ENCODE results near the gene GLB1L3.
"Not testable (repeated sequence)": the region's sequence is repeated elsewhere in the genome, so short reads cannot be mapped to it uniquely, and the experiment has no call there.

DNA sequence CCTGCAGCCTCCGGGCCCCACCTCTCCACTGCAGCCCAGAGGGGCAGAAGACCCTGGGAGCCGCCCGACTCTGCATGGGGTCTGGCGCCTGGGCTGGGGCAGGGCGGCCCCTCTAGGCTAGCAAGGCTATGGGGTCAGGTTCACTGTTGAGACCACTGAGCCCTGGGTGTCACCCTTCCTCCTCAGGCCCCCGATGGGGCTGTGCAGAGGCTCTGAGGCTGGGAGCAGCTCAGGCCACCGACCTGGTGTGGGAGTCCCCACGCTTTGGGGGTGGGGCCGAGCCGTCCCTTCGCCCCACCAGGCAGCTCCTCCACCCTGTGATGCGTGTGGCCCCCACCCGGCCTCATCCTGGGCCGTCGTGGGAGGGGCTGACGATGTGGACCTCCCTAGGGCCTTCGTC is 5.5 kb downstream of the GLB1L3 start:
- TF ChIP-seq, protein P1, sequence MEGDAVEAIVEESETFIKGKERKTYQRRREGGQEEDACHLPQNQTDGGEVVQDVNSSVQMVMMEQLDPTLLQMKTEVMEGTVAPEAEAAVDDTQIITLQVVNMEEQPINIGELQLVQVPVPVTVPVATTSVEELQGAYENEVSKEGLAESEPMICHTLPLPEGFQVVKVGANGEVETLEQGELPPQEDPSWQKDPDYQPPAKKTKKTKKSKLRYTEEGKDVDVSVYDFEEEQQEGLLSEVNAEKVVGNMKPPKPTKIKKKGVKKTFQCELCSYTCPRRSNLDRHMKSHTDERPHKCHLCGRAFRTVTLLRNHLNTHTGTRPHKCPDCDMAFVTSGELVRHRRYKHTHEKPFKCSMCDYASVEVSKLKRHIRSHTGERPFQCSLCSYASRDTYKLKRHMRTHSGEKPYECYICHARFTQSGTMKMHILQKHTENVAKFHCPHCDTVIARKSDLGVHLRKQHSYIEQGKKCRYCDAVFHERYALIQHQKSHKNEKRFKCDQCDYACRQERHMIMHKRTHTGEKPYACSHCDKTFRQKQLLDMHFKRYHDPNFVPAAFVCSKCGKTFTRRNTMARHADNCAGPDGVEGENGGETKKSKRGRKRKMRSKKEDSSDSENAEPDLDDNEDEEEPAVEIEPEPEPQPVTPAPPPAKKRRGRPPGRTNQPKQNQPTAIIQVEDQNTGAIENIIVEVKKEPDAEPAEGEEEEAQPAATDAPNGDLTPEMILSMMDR (IDR thresholded peaks at IDR 0.05; ENCODE audit: extremely low read depth in 1 of 2, insufficient read depth in 1 of 2, low read depth in 1 of 2, low read length in 2 of 2), result not testable (repeated sequence)
- TF ChIP-seq, protein P2, sequence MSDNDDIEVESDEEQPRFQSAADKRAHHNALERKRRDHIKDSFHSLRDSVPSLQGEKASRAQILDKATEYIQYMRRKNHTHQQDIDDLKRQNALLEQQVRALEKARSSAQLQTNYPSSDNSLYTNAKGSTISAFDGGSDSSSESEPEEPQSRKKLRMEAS (IDR thresholded peaks at IDR 0.05; ENCODE audit: insufficient read depth, insufficient read length), result not testable (repeated sequence)
- TF ChIP-seq EZH2 (IDR thresholded peaks at IDR 0.05; ENCODE audit: borderline replicate concordance, low read depth, low read length, severe bottlenecking); POLR2AphosphoS5 (IDR thresholded peaks at IDR 0.05; ENCODE audit: insufficient read depth, low read depth, low read length); JUN (IDR thresholded peaks at IDR 0.05; ENCODE audit: borderline replicate concordance, insufficient read depth, insufficient read length, low read depth); POLR2A (IDR thresholded peaks at IDR 0.05; ENCODE audit: low read depth, low read length); MYC (IDR thresholded peaks at IDR 0.05; ENCODE audit: low read depth, low read length); FOS (IDR thresholded peaks at IDR 0.05; ENCODE audit: borderline replicate concordance, insufficient read depth, low read length): not testable (repeated sequence)
